Smooth muscle cell (in vitro differentiated cells): ENCODE data around the gene PDE11A. TPM values are rescaled to one million over a fixed set of nuclear protein-coding genes. Genes with fewer than 3 reads are reported as not detected.
"Not testable (repeated sequence)": the region's sequence is repeated elsewhere in the genome, so short reads cannot be mapped to it uniquely, and the experiment has no call there.

Experiments
- DNase-seq: peaks from one replicate; lab custom pipeline; 2025; ENCODE audit not compliant: unreplicated experiment; lab: John Stamatoyannopoulos, UW
- H2AFZ ChIP-seq: fragments of 200-600 bp; sonication (generic); 2 replicates; pipeline ENCODE4 v1.6.0; 2016; ENCODE audit warnings: antibody characterized with exemption, low read depth, mild to moderate bottlenecking
- H3F3A ChIP-seq: fragments of 200-600 bp; sonication (generic); 2 replicates; pipeline ENCODE4 v1.6.0; 2017; ENCODE audit warnings: antibody characterized with exemption, low read depth
- H3K27ac ChIP-seq: fragments of 200-600 bp; sonication (generic); 2 replicates; pipeline ENCODE4 v1.5.1; 2016; ENCODE audit warnings: low read depth, mild to moderate bottlenecking
- H3K27me3 ChIP-seq: fragments of 200-600 bp; sonication (generic); 2 replicates; pipeline ENCODE4 v1.6.1; 2016; ENCODE audit warnings: low read depth, mild to moderate bottlenecking
- H3K36me3 ChIP-seq: fragments of 200-600 bp; sonication (generic); 2 replicates; pipeline ENCODE4 v1.5.1; 2016; ENCODE audit warnings: low read depth
- H3K4me1 ChIP-seq: fragments of 200-600 bp; sonication (generic); 2 replicates; pipeline ENCODE4 v1.5.1; 2016; ENCODE audit warnings: low read depth
- H3K4me2 ChIP-seq: fragments of 200-600 bp; sonication (generic); 2 replicates; pipeline ENCODE4 v1.6.0; 2016; ENCODE audit warnings: mild to moderate bottlenecking
- H3K4me3 ChIP-seq: fragments of 200-600 bp; sonication (generic); 2 replicates; pipeline ENCODE4 v1.5.1; 2016; ENCODE audit warnings: mild to moderate bottlenecking
- H3K79me2 ChIP-seq: fragments of 200-600 bp; sonication (generic); 2 replicates; pipeline ENCODE4 v1.6.0; 2016; ENCODE audit warnings: low read depth, mild to moderate bottlenecking
- H3K9ac ChIP-seq: fragments of 200-600 bp; sonication (generic); 2 replicates; pipeline ENCODE4 v1.6.0; 2016; ENCODE audit warnings: low read depth
- H3K9me3 ChIP-seq: fragments of 200-600 bp; sonication (generic); replicated peaks from 2 replicates; pipeline ENCODE4 v1.5.1; 2016; ENCODE audit warnings: low read depth
- H4K20me1 ChIP-seq: fragments of 200-600 bp; sonication (generic); 2 replicates; pipeline ENCODE4 v1.6.0; 2016; ENCODE audit warnings: low read depth
- WGBS: methylation state at CpG from one replicate; pipeline ENCODE4 v1.1.7; 2016; ENCODE audit warnings: low lambda C conversion rate; 5-methylcytosine and 5-hydroxymethylcytosine counted together
- polyA plus RNA-seq: library from polyadenylated mRNA; unstranded; fragments of >200 nt; fragmentation: Nextera tagmentation; extraction: Ambion mirVana; gene quantifications from 2 replicates; pipeline ENCODE4 v1.2.1, GENCODE V29; 2016
- total RNA-seq: library from RNA; depleted of rRNA; stranded (reverse); fragments of >200 nt; gene quantifications from 2 replicates; pipeline ENCODE4 v1.2.3, GENCODE V29; 2014
- TF ChIP-seq, protein P1 (sequence below): fragments of 200-600 bp; sonication (generic); IDR thresholded peaks from 2 replicates; pipeline ENCODE4 v1.5.1; 2017; ENCODE audit warnings: borderline replicate concordance, mild to moderate bottlenecking, antibody characterized with exemption; ENCODE audit not compliant: insufficient read depth, poor library complexity, severe bottlenecking

PDE11A gene
- total and polyA plus RNA-seq, 2 experiments from 2014 or later: under 0.01 TPM; not detected in 1

DNA sequence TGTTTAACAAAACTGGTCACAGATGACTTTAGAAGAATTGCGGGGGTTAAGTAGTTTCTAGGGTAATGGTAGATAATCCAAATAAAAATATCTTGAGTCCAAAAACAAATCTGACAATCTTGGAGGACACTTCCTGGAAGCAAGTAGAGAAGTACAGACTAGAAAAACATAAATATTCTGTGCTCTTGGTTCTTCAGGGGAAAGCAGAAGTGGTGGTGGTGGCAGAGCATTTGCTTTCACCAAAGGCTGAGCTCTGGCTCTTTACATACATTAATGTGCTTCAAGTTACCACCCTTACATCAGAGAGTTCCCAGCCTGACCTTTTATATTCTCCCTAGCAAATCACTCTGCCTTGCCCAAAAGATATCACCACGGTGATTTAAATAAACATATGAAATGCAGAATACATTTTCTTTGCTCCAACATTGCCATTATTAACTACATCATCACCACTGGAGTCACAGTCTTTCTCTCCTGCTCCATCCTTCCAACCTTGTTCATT is 15.3 kb downstream of the PDE11A start:
- H3K9me3 ChIP-seq: no peaks in the 10 kb centered on the region
- no peak for DNase-seq
- no peaks in the 10 kb centered on the region for H3K36me3 ChIP-seq
- H3K4me3 ChIP-seq: no peak overlapping the region
- H3K79me2 ChIP-seq: no peaks in the 10 kb centered on the region
- H2AFZ ChIP-seq: no peak overlapping the region
- H4K20me1 ChIP-seq: no peaks in the 10 kb centered on the region
- no peak overlapping the region for H3K9ac ChIP-seq
- no peak overlapping the region for H3K4me2 ChIP-seq
- no peak overlapping the region for H3K27ac ChIP-seq
- TF ChIP-seq, protein P1, sequence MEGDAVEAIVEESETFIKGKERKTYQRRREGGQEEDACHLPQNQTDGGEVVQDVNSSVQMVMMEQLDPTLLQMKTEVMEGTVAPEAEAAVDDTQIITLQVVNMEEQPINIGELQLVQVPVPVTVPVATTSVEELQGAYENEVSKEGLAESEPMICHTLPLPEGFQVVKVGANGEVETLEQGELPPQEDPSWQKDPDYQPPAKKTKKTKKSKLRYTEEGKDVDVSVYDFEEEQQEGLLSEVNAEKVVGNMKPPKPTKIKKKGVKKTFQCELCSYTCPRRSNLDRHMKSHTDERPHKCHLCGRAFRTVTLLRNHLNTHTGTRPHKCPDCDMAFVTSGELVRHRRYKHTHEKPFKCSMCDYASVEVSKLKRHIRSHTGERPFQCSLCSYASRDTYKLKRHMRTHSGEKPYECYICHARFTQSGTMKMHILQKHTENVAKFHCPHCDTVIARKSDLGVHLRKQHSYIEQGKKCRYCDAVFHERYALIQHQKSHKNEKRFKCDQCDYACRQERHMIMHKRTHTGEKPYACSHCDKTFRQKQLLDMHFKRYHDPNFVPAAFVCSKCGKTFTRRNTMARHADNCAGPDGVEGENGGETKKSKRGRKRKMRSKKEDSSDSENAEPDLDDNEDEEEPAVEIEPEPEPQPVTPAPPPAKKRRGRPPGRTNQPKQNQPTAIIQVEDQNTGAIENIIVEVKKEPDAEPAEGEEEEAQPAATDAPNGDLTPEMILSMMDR: no peak
- no peaks in the 10 kb centered on the region for H3K4me1 ChIP-seq
- 88% methylated on average over 2 of the region's 2 CpGs for WGBS
- H3K27me3 ChIP-seq: peaks cover 4% of the 10 kb centered on the region
- H3F3A ChIP-seq: no peaks in the 10 kb centered on the region

DNA sequence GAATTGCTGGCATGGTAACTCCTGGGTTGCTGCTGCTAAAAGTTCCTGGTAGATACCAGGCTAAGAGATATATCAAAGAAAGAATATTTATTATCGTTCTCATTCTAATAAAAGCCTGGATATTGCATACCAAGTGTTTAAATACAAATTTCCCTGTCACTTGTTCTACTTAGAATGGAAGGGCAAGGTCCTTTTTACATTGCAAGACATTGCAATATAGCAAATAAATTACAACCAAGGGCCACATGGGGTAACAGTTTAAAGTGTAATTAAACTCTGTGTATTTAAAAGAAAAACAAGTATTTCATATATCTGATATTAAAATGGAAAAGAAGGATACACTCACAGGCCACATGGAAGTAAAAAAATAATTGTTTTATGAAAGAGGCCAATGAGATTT is 16.2 kb downstream of the PDE11A start:
- Histone ChIP-seq H4K20me1 (no peaks in the 10 kb centered on the region), H2AFZ (no peak overlapping the region), H3K9ac (no peak overlapping the region), H3K27ac (no peak overlapping the region), H3K4me1 (no peaks in the 10 kb centered on the region), H3K36me3 (no peaks in the 10 kb centered on the region), H3K79me2 (no peaks in the 10 kb centered on the region), H3K27me3 (no peaks in the 10 kb centered on the region), H3F3A (no peaks in the 10 kb centered on the region), H3K4me3 (no peak overlapping the region), H3K4me2 (no peak overlapping the region), H3K9me3 (no peaks in the 10 kb centered on the region)
- WGBS: 81% methylated on average over 1 of the region's 1 CpG
- no peak for DNase-seq
- TF ChIP-seq, protein P1: no peak

DNA sequence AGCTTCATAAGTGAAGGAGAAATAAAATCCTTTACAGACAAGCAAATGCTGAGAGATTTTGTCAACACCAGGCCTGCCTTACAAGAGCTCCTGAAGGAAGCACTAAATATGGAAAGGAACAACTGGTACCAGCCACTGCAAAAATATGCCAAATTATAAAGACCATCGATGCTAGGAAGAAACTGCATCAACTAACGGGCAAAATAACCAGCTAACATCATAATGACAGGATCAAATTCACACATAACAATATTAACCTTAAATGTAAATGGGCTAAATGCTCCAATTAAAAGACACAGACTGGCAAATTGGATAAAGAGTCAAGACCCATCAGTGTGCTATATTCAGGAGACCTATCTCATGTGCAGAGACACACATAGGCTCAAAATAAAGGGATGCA is 21.3 kb downstream of the PDE11A start:
- not testable (repeated sequence) for H2AFZ ChIP-seq
- WGBS: 84% methylated on average over 2 of the region's 2 CpGs

DNA sequence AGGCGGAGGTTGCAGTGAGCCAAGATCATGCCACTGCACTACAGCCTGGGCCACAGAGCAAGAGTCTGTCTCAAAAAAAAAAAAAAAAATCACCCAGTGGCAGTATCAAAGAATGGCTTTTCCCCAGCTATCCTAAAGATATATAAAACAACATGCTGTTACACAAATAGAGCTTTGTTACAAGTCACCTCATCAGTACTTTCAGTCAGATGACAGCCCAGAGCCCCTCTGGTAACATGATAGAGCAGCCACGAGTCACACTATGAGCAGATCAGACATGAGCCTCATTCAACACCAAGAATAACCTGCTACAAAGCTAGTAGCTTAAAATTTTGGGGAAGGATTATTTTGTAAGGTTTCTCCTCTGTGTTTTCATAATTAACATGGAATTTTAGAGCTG is 25.2 kb downstream of the PDE11A start:
- Histone ChIP-seq H3K4me1 (no peaks in the 10 kb centered on the region), H4K20me1 (no peaks in the 10 kb centered on the region), H3K79me2 (no peaks in the 10 kb centered on the region), H3K4me2 (no peak overlapping the region), H3K27ac (no peak overlapping the region), H3K36me3 (no peaks in the 10 kb centered on the region), H3K4me3 (no peak overlapping the region), H3K9ac (no peak overlapping the region), H3F3A (no peaks in the 10 kb centered on the region), H3K9me3 (no peaks in the 10 kb centered on the region), H2AFZ (no peak overlapping the region), H3K27me3 (no peaks in the 10 kb centered on the region)
- WGBS: 97% methylated on average over 2 of the region's 2 CpGs
- TF ChIP-seq, protein P1: no peak
- no peak for DNase-seq

More for the DNA sequence above, 21.3 kb downstream of the PDE11A start:
- H3K27me3 ChIP-seq, H3K9me3 ChIP-seq, DNase-seq, H3K36me3 ChIP-seq, H3F3A ChIP-seq, H3K4me1 ChIP-seq, H3K79me2 ChIP-seq, H3K27ac ChIP-seq, H3K9ac ChIP-seq, H3K4me3 ChIP-seq, H3K4me2 ChIP-seq, H4K20me1 ChIP-seq: not testable (repeated sequence)
